ENCODE measurements around the gene VMAC. TPM values are rescaled to one million over a fixed set of nuclear protein-coding genes. Genes with fewer than 3 reads are reported as not detected.

Gene VMAC
- total and polyA plus RNA-seq, 2 of the 13 experiments (the other 11 are each of a cell fraction or from before 2014, with no cell fraction given): 2.4 TPM

DNA sequence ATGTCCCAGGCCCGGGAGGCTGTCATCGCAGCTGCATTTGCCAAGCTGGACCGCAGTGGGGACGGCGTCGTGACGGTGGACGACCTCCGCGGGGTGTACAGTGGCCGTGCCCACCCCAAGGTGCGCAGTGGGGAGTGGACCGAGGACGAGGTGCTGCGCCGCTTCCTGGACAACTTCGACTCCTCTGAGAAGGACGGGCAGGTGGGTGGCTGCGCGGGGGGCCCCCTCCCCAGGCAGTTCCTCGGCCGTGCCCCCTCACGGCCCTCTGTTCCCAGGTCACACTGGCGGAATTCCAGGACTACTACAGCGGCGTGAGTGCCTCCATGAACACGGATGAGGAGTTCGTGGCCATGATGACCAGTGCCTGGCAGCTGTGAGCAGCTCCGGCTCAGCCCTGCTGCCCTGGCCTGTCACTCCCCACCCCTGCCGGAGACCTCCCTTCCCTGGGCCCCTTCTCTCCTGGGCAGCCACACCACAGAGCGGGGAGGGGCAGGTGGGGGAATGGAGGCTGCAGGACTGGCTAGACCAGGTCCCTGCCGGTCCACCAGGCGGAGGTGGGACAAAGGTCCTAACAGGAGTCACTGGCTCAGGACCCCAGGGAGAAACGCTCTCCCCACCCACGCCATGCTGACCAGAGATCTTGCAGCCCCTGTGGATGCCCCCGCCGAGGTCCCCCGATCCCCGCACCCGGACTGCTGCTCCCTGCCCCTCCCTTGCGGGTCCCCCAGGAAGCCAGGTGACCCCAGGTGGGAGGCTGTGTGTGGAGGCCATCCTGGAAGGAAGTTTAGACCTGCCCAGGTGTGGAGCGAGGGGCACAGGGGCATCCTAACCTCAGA, 10.5 kb downstream of the VMAC start (continued):
- TF ChIP-seq, protein P1, sequence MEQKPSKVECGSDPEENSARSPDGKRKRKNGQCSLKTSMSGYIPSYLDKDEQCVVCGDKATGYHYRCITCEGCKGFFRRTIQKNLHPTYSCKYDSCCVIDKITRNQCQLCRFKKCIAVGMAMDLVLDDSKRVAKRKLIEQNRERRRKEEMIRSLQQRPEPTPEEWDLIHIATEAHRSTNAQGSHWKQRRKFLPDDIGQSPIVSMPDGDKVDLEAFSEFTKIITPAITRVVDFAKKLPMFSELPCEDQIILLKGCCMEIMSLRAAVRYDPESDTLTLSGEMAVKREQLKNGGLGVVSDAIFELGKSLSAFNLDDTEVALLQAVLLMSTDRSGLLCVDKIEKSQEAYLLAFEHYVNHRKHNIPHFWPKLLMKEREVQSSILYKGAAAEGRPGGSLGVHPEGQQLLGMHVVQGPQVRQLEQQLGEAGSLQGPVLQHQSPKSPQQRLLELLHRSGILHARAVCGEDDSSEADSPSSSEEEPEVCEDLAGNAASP (CRISPR knock-in tag; IDR thresholded peaks at IDR 0.05; ENCODE audit: borderline replicate concordance): no peak
- TF ChIP-seq SMC3 (IDR thresholded peaks at IDR 0.05; ENCODE audit: low read length): no peak
- no peak for TF ChIP-seq RARG (CRISPR knock-in tag; IDR thresholded peaks at IDR 0.05; ENCODE audit: low read depth)
- TF ChIP-seq, protein P2, sequence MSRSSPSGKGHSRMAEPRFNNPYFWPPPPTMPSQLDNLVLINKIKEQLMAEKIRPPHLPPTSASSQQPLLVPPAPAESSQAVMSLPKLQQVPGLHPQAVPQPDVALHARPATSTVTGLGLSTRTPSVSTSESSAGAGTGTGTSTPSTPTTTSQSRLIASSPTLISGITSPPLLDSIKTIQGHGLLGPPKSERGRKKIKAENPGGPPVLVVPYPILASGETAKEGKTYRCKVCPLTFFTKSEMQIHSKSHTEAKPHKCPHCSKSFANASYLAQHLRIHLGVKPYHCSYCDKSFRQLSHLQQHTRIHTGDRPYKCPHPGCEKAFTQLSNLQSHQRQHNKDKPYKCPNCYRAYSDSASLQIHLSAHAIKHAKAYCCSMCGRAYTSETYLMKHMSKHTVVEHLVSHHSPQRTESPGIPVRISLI (CRISPR knock-in tag; IDR thresholded peaks at IDR 0.05; ENCODE audit: borderline replicate concordance): no peak
- TF ChIP-seq RBM22 (optimal IDR thresholded peaks at IDR 0.05; ENCODE audit: low read length): peak; percentile 75
- TF ChIP-seq AKAP8 (CRISPR knock-in tag; IDR thresholded peaks at IDR 0.05): no peak; the same call in 1 of the 2 replicates
- TF ChIP-seq KDM4B (CRISPR knock-in tag; IDR thresholded peaks at IDR 0.05): no peak
- TF ChIP-seq, protein P3, sequence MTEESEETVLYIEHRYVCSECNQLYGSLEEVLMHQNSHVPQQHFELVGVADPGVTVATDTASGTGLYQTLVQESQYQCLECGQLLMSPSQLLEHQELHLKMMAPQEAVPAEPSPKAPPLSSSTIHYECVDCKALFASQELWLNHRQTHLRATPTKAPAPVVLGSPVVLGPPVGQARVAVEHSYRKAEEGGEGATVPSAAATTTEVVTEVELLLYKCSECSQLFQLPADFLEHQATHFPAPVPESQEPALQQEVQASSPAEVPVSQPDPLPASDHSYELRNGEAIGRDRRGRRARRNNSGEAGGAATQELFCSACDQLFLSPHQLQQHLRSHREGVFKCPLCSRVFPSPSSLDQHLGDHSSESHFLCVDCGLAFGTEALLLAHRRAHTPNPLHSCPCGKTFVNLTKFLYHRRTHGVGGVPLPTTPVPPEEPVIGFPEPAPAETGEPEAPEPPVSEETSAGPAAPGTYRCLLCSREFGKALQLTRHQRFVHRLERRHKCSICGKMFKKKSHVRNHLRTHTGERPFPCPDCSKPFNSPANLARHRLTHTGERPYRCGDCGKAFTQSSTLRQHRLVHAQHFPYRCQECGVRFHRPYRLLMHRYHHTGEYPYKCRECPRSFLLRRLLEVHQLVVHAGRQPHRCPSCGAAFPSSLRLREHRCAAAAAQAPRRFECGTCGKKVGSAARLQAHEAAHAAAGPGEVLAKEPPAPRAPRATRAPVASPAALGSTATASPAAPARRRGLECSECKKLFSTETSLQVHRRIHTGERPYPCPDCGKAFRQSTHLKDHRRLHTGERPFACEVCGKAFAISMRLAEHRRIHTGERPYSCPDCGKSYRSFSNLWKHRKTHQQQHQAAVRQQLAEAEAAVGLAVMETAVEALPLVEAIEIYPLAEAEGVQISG (CRISPR knock-in tag; IDR thresholded peaks at IDR 0.05): no peak
- TF ChIP-seq POLR2AphosphoS2 (IDR thresholded peaks at IDR 0.05; ENCODE audit: low read depth, low read length): no peak
- no peak for TF ChIP-seq NKX3-1 (CRISPR knock-in tag; IDR thresholded peaks at IDR 0.05)
- no peak for TF ChIP-seq MYNN (CRISPR knock-in tag; IDR thresholded peaks at IDR 0.05; ENCODE audit: low read depth)
- TF ChIP-seq, protein P4, sequence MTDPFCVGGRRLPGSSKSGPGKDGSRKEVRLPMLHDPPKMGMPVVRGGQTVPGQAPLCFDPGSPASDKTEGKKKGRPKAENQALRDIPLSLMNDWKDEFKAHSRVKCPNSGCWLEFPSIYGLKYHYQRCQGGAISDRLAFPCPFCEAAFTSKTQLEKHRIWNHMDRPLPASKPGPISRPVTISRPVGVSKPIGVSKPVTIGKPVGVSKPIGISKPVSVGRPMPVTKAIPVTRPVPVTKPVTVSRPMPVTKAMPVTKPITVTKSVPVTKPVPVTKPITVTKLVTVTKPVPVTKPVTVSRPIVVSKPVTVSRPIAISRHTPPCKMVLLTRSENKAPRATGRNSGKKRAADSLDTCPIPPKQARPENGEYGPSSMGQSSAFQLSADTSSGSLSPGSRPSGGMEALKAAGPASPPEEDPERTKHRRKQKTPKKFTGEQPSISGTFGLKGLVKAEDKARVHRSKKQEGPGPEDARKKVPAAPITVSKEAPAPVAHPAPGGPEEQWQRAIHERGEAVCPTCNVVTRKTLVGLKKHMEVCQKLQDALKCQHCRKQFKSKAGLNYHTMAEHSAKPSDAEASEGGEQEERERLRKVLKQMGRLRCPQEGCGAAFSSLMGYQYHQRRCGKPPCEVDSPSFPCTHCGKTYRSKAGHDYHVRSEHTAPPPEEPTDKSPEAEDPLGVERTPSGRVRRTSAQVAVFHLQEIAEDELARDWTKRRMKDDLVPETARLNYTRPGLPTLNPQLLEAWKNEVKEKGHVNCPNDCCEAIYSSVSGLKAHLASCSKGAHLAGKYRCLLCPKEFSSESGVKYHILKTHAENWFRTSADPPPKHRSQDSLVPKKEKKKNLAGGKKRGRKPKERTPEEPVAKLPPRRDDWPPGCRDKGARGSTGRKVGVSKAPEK (CRISPR knock-in tag; IDR thresholded peaks at IDR 0.05; ENCODE audit: borderline replicate concordance): no peak
- peak; percentile 63 for TF ChIP-seq ZNF768 (CRISPR knock-in tag; IDR thresholded peaks at IDR 0.05)
- TF ChIP-seq, protein P5, sequence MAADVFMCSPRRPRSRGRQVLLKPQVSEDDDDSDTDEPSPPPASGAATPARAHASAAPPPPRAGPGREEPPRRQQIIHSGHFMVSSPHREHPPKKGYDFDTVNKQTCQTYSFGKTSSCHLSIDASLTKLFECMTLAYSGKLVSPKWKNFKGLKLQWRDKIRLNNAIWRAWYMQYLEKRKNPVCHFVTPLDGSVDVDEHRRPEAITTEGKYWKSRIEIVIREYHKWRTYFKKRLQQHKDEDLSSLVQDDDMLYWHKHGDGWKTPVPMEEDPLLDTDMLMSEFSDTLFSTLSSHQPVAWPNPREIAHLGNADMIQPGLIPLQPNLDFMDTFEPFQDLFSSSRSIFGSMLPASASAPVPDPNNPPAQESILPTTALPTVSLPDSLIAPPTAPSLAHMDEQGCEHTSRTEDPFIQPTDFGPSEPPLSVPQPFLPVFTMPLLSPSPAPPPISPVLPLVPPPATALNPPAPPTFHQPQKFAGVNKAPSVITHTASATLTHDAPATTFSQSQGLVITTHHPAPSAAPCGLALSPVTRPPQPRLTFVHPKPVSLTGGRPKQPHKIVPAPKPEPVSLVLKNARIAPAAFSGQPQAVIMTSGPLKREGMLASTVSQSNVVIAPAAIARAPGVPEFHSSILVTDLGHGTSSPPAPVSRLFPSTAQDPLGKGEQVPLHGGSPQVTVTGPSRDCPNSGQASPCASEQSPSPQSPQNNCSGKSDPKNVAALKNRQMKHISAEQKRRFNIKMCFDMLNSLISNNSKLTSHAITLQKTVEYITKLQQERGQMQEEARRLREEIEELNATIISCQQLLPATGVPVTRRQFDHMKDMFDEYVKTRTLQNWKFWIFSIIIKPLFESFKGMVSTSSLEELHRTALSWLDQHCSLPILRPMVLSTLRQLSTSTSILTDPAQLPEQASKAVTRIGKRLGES (CRISPR knock-in tag; IDR thresholded peaks at IDR 0.05; ENCODE audit: borderline replicate concordance): no peak
